ENCODE data around the gene SKOR1. TPM values are rescaled to one million over a fixed set of nuclear protein-coding genes. Genes with fewer than 3 reads are reported as not detected.

The SKOR1 gene
- total RNA-seq, 1 experiment from 2014 or later, result 0.22 TPM

DNA sequence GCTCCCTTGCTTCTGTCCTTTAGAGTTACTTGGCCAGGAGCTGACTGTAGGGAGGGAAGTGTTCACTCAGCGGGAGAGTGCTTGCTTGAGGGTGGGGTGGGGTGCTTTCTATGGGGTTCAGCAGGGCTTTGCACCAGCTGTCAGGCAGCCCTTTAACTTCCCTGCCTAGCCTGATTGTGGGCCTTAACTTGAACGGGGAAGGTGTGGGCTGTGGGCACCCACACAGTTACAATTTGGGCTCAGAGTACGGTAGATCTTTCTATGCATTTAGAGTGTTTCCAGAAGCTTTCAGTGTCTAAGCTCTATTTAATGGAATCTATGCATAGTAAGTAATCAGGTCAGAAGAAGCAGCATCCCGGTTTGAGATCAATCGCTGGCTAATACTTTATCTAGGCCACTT is 48.2 kb upstream of the SKOR1 start (continued):
- TF ChIP-seq, protein P1, sequence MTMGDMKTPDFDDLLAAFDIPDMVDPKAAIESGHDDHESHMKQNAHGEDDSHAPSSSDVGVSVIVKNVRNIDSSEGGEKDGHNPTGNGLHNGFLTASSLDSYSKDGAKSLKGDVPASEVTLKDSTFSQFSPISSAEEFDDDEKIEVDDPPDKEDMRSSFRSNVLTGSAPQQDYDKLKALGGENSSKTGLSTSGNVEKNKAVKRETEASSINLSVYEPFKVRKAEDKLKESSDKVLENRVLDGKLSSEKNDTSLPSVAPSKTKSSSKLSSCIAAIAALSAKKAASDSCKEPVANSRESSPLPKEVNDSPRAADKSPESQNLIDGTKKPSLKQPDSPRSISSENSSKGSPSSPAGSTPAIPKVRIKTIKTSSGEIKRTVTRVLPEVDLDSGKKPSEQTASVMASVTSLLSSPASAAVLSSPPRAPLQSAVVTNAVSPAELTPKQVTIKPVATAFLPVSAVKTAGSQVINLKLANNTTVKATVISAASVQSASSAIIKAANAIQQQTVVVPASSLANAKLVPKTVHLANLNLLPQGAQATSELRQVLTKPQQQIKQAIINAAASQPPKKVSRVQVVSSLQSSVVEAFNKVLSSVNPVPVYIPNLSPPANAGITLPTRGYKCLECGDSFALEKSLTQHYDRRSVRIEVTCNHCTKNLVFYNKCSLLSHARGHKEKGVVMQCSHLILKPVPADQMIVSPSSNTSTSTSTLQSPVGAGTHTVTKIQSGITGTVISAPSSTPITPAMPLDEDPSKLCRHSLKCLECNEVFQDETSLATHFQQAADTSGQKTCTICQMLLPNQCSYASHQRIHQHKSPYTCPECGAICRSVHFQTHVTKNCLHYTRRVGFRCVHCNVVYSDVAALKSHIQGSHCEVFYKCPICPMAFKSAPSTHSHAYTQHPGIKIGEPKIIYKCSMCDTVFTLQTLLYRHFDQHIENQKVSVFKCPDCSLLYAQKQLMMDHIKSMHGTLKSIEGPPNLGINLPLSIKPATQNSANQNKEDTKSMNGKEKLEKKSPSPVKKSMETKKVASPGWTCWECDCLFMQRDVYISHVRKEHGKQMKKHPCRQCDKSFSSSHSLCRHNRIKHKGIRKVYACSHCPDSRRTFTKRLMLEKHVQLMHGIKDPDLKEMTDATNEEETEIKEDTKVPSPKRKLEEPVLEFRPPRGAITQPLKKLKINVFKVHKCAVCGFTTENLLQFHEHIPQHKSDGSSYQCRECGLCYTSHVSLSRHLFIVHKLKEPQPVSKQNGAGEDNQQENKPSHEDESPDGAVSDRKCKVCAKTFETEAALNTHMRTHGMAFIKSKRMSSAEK (CRISPR knock-in tag; IDR thresholded peaks at IDR 0.05; ENCODE audit: borderline replicate concordance), result no peak

GRCh38 chr15:67777773-67778172 is 47.5 kb upstream of the SKOR1 start:
- ChIA-PET POLR2A (no interaction called here), CTCF (no interaction called here)
- DNase-seq (ENCODE audit: low spot score) (no peak), ATAC-seq (no peak)
- Mint-ChIP-seq H3K9me3 (no peaks in the 10 kb centered on the region), H3K4me1 (peaks cover 56% of the 10 kb centered on the region), H3K27ac (no peak overlapping the region), H3K4me3 (no peak overlapping the region), H3K27me3 (ENCODE audit: low read depth) (no peaks in the 10 kb centered on the region), H3K36me3 (no peaks in the 10 kb centered on the region)
- TF ChIP-seq CBFB (CRISPR knock-in tag; IDR thresholded peaks at IDR 0.05; ENCODE audit: low read depth), result no peak
- no peak for TF ChIP-seq SP1 (CRISPR knock-in tag; conservative IDR thresholded peaks at IDR 0.05)
- TF ChIP-seq MAX (CRISPR knock-in tag; IDR thresholded peaks at IDR 0.05), result no peak
- TF ChIP-seq E2F5 (CRISPR knock-in tag; IDR thresholded peaks at IDR 0.05), result no peak
- TF ChIP-seq, protein P2, sequence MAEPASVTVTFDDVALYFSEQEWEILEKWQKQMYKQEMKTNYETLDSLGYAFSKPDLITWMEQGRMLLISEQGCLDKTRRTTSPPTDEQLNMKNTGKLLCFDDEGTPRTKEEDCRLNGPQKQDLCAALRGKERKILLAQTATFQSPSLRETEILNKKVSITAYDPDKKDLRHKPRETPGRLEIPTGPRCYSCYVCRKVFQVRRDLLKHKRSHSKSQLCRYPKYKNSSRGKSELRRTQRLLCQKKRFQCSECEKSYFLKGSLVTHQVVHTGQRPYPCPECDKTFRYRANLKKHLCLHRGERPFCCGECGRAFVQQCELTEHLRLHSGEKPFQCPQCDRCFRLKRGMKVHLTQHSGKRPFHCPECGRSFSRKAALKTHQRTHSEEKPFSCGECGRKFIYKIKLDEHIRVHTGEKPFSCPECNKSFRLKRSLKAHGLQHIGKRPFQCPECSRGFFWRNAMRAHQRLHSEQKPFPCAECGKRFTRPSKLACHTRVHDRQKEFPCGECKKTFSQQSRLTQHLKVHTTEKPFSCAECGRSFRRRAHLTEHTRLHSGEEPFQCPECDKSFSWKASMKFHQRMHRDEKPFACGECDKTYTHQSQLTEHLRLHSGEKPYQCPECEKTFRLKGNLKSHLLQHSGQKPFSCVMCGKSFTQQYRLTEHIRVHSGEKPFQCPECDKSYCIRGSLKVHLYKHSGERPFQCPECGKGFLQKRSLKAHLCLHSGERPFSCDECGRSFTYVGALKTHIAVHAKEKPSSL (CRISPR knock-in tag; conservative IDR thresholded peaks at IDR 0.05), result no peak
- no peak for TF ChIP-seq RORB (CRISPR knock-in tag; IDR thresholded peaks at IDR 0.05)
- no peak for TF ChIP-seq ZNF396 (CRISPR knock-in tag; IDR thresholded peaks at IDR 0.05; ENCODE audit: borderline replicate concordance)
- no peak for TF ChIP-seq SMAD3 (CRISPR knock-in tag; IDR thresholded peaks at IDR 0.05; ENCODE audit: borderline replicate concordance)
- TF ChIP-seq, protein P3, sequence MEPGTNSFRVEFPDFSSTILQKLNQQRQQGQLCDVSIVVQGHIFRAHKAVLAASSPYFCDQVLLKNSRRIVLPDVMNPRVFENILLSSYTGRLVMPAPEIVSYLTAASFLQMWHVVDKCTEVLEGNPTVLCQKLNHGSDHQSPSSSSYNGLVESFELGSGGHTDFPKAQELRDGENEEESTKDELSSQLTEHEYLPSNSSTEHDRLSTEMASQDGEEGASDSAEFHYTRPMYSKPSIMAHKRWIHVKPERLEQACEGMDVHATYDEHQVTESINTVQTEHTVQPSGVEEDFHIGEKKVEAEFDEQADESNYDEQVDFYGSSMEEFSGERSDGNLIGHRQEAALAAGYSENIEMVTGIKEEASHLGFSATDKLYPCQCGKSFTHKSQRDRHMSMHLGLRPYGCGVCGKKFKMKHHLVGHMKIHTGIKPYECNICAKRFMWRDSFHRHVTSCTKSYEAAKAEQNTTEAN (CRISPR knock-in tag; IDR thresholded peaks at IDR 0.05), result no peak
- TF ChIP-seq MLX (CRISPR knock-in tag; IDR thresholded peaks at IDR 0.05), result no peak
- no peak for TF ChIP-seq CDX4 (CRISPR knock-in tag; IDR thresholded peaks at IDR 0.05; ENCODE audit: borderline replicate concordance)
- TF ChIP-seq NFATC4 (CRISPR knock-in tag; IDR thresholded peaks at IDR 0.05), result no peak
- TF ChIP-seq MXD4 (CRISPR knock-in tag; IDR thresholded peaks at IDR 0.05; ENCODE audit: borderline replicate concordance), result no peak
- no peak for TF ChIP-seq PRDM15 (CRISPR knock-in tag; IDR thresholded peaks at IDR 0.05)
- no peak for TF ChIP-seq JUN (CRISPR knock-in tag; IDR thresholded peaks at IDR 0.05)
- no peak for TF ChIP-seq ATF1 (CRISPR knock-in tag; IDR thresholded peaks at IDR 0.05)
- no peak for TF ChIP-seq E2F1 (CRISPR knock-in tag; IDR thresholded peaks at IDR 0.05)
- no peak for TF ChIP-seq TEAD4 (CRISPR knock-in tag; IDR thresholded peaks at IDR 0.05)

Data from WTC11 (cell line).